DMS114 treated with DMSO at 0.1 percent for 48 hours (cell line): Measurements from ENCODE around the gene LIG1.
"Not testable (repeated sequence)": the region's sequence is repeated elsewhere in the genome, so short reads cannot be mapped to it uniquely, and the experiment has no call there.

ENCODE experiments used
- DNase-seq: peaks from one replicate; lab custom pipeline; 2025; ENCODE audit not compliant: unreplicated experiment; lab: John Stamatoyannopoulos, UW

The LIG1 gene

DNA sequence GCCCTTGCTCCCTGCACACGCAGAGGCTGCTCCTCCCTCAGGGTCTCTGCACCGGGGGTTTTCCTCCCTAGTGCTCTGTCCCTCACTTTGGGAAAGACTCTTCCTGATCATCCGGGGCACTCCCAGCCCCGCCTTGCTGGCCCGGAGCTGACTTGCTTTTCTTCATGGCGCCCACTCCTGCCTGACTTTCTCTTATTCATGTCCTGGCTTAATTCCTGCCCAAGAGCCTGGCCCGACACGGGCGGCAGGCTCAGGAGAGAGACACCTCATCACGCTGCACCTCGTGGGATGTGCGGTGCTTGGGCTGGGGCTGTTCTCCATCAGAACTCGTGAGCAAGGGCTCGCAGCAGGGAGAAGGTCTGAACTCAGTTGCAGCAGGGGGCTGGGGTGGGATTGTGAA, 47.7 kb downstream of the LIG1 start:
- no peak for DNase-seq

DNA sequence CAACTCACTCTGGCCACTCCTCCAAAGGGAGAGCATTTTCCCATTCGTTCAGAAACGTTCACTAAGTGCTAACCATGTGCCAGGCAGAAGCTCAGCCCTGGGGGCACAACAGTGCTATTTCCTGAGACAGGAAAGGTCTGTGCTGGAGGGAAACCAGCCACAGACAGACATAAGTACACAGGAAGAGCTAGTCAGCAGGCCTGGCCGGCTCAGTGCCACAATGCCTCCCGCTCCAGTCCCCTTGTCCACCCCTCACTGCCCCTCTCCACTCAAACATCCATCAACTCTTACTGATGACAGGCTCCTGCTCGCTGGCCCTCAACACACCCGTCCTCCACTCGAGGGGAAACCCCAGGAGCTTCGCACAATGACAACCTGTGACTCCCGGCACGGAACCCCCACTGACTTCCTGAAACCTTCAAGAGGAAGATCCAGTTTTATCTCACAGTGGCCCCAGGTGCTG, 48.2 kb downstream of the LIG1 start:
- DNase-seq, result no peak

DNA sequence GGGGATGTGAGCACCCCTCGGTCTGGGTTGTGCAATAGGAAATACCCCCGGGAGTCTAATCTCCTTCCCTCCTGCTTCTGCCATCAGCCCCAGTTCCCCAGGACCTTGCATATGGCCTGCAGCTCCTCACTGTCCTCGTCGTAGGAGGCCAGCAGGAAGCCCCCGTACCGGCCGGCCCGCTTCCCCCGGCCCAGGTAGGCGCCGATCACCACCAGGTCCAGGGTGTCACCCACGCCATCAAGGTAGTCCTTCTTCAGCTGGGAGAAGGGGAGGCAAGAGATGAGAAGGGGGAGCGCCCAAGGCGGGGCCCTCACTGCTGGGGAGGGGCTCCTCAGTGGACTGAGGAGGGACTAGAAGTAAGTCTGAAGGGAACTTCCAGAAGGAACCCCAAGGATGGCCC, 49.1 kb downstream of the LIG1 start:
- DNase-seq, result no peak

DNA sequence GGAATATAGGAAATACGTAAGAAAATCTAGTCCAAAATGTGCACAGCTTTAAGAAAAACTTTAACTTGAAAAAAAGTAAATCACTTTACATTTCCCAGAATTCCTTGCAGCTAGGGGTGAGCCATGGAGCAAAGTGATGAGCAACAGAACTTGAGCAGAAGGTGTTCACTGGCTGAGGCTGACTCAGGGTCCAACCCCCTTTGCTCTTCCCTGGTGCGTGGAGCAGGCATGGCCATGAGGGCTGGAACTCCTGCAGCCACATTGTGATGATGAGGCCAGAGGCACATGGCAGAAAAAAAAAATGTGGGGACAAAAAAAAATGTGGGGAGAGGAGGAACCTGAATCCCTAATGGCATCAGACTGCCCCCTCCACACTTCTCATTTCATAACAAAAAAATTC, 49.6 kb downstream of the LIG1 start:
- DNase-seq, result no peak

DNA sequence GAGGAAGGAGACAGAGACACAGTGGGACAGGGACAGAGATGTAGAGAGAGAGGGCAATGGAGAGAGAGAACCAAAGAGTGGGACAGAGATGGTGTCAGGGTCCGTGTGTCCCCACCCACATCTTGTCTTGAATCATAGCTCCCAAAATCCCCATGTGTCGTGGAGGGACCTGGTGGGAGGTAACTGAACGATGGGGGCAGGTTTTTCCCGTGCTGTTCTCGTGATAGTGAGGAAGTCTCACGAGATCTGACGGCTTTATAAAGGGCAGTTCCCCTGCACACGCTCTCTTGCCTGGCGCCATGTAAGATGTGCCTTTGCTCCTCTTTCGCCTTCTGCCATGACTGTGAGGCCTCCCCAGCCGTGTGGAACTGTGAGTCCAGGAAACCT, 52.0 kb downstream of the LIG1 start:
- no peak for DNase-seq

DNA sequence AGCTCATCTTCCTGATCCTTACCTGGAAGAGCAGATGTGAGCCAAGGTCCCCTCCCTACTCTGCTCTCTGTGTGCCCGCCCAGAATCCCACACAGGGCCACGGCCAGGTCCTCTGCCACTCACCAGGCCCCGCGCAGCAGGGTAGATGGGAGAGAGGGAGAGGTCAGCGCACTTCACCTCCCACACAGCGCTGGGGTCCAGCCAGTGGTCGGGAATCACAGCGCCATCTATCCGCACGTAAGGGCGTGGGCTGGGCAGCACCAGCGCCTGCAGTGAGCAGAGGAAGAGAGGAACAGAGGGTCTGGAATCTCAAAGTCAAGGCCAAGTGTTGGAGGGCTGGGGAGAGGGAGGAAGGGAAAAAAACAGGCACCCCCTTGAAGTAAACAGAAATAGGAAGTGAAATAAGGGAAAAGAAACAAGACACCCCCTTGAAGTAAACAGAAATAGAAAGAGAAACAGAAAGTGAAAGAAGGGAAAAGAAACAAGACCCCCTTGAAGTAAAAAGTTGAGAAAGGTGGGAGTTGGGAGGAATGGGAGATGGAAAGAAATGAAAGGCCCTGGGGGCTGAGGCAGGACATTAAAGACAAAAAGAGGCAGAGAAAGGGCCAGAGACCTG, 52.5 kb downstream of the LIG1 start:
- DNase-seq, result no peak

DNA sequence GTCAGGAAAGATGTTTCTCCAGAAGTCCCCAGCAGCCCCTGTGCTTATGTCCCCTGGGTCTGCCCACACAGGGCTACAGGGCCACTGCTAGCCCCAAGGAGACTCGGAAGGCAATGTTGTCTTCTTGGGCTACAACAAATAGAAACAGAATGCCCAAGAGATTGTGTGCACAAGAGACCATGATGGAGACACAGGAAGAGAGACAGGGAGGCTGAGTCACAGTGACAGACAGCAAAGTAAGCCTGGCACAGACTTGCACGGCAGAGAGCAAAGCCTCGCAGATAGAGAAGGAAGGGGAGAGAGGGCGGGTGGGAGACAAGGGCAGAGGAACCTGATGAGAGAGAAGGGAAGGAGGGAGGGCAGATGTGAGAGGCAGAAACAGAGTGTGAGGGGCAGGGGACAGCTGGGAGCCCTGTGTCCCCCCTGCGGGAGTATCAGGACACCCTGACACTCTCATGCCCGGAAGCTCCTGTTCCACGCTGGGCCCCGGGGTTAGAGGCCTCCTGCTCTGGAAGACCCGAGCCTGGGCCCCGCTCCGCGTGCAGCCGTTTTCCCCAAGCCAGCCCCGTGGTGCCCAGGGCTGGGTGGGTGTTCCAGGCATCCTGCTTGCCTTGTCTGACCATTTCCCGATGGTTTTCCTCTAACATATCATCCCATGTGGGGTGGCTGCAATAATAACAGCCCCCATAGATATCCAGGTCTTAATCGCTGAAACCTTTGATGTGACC, 56.8 kb downstream of the LIG1 start:
- no peak for DNase-seq

DNA sequence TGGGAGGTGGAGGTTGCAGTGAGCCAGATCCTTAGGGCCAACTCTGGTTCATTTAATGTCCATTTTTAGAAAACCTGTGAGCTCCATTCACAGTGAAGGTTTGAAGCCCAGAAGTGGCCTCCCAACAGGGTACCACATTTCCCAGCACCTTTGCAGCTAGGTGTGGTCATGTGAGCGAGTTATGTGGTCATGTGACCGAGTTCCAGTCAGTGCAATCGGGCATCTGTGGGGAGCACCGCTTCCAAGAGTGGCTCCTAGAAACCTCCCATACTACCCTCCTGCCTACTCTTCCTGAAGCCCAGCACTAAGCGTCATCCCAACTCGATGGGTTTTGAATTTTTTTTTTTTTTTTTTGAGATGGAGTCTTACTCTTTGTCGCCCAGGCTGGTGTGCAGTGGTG, 58.9 kb downstream of the LIG1 start:
- no peak for DNase-seq

DNA sequence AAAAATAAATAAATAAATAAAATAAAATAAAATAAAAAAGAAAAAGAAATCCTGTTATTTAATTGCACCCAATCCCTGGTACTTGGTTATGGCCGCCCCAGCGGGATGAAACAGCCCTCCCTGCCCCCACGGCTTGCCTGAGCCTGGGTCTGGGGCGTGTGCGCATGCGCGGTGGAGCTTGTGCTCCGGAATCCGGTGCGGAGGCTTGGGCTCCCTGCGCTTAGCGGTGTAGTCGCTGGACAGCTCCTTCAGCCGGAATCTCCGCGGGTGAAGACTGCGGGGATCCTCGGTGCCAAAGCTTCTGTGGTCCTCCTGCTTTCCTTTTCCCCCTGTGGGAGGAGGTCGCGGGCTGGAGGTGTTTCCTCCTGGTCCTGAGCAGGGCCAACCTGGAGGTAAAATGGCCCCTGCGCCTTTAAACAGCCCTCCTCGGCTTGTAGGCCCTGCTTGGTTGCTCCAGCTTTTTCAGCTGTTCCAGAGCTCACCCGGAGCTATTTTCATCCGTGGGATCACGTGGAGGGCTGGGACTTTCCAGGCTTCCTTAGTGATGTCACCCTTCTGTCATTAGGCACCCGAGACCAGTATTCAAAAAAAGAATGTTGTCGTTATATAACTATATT, 59.7 kb downstream of the LIG1 start, which contains the start of gene PLA2G4C:
PLA2G4C (minus strand) TSS at position 468 of the 617 bp plus-strand sequence. CDS start 4,288 bp downstream, outside the sequence.
- peak; percentile 66 for DNase-seq

DNA sequence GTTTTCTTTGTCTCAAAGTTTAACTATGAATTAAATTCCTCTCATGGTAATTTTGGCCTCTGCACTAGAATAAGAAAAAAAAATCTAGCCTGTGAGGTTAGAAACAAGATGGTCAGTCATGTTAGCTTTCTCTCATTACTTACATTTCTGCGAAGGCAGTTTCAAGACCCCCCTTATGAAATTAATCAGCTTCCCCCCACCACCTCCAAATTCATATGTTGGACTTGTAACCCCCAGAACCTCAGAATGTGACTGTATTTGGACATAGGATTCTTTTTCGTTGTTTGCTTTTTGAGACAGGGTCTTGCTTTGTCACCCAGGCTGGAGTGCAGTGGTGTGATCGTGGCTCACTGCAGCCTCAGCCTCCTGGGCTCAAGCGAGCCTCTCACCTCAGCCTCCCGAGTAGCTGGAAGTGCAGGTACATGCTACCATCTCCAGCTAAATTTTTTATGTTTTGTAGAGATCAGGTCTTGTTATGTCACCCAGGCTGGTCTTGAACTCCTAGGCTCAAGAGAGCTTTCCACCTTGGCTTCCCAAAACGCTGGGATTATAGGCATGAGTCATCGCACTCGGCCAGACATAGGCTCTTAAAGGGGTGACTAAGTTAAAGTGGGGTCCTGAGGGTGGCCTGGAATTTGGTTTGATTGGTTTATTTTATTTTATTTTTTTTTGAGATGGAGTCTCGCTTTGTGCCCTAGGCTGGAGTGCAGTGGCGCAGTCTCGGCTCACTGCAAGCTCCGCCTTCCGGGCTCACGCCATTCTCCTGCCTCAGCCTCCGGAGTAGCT, 61.0 kb downstream of the LIG1 start:
- DNase-seq, result no peak

DNA sequence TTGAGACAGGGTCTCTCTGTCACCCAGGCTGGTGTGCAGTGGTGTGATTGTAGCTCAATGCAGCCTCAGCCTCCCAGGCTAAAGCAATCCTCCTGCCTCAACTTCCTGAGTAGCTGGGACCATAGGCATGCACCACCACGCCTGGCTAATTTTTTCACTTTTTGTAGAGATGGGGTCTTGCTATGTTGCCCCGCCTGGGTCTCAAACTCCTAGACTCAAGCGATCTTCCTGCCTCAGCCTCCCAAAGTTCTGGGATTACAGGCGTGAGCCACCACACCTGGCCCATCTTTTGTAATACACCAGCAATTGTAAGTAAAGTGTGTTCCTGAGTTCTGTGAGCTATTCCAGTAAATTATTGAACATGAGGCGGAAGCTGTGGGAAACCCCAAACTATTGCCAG, 66.2 kb downstream of the LIG1 start:
- DNase-seq, result no peak

DNA sequence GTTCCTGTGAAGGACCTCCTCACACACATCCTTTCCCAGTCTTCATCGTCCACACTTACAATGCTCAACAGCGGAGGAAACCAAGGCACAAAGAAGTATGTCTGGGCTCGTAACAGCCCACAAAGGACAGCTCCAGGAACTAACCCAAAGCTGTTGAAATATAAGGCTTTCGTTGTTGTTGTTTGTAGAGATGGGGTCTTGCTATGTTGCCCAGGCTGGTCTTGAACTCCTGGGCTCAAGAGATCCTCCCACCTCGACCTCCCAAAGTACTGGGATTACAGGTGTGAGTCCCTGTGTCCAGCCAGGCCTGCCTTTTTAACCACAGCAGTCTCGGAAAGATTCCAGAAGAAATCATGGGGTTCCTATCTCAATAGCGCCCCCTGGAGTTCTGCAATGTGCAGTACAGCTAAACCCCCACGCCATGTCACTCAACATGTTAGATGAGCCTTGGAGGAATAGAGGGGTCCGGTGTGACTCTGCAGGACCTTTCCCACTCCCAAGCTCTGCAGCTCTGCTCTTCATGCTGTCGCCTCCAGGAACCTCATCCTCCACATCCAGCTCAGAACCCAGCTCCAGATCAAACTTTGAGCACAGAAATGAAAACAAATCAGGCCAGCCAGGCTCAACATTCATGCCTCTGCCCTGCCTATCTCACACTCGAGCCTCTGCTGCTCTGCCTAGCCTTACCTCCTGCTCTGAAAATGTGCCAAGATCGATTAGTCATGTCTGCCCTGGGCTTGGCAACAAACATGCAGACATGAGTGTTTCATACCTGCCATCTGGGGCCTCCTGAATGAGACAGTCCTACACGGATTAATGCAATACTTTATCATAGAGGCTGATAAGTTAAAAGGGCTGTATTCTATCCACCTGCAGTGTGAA, 67.0 kb downstream of the LIG1 start:
- DNase-seq, result no peak

DNA sequence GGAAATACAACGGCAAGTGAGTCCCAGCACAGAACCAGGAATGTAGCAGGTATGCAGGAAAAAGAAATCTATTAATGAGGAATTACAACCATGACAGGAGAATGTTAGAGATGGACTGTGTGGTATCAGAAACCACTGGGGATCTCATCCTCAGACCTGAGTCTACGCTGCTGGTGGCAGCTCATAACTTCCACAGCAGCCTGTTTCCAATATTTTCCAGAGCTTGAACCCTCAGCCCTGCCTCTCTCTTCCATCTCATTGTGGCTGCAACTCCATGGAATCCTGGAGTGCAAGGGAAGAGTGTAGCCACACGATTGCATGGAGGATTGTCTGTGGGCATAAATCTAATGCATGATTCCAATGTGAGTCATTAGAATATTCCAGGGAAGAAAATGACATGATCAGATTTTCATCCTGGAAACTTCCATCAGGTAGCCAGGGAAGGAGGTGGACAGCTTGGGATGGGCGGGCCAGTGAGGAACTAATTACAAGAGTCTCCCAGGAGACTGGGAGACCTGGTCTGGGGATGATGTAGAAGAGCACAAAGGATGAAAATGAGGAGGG, 74.5 kb downstream of the LIG1 start:
- no peak for DNase-seq

DNA sequence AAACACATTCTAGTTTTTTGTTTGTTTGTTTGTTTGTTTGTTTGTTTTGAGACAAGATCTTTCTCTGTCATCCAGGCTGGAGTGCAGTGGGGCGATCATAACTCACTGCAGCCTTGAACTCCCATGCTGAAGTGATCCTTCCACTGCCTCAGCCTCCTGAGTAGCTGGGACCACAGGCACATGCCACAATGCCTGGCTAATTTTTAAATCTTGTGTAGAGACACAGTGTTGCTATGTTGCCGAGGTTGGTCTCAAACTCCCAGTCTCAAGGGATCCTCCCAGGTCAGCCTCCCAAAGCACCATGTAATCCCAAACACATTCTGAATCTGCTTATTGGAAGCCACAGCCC, 75.3 kb downstream of the LIG1 start:
- DNase-seq, result no peak

DNA sequence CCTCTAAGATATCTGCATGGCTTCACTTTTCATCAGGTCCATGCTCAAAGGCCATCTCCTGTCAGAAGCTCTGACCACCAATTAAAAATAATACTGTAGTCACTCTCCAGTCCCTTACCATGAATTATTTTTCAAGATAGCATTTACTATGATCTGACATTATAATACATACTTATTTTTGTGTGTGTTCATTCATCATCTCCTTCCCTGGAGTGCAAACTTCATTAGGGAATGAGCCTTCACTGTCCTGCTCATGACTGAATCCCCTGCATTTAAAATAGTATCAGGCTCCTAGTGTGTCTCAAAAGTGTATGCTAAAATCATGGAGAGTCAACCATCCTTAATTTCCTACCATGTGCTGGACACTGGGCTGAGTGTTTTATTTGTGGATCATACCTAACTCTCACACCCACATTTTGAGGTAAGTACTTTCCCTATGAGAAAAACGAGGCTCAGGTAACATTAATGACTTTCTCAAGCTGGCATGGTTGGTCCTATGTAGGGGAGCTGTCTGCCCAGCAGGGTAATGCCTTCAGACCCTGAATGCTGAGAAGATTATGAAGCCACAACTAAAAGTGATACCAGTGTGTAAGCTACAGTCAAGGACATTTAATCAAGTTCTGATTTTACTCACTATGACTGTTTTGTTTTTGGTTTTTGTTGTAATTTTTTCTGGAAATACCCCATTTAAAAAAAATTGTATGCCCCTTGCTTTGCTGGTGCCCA, 75.9 kb downstream of the LIG1 start:
- DNase-seq, result no peak

DNA sequence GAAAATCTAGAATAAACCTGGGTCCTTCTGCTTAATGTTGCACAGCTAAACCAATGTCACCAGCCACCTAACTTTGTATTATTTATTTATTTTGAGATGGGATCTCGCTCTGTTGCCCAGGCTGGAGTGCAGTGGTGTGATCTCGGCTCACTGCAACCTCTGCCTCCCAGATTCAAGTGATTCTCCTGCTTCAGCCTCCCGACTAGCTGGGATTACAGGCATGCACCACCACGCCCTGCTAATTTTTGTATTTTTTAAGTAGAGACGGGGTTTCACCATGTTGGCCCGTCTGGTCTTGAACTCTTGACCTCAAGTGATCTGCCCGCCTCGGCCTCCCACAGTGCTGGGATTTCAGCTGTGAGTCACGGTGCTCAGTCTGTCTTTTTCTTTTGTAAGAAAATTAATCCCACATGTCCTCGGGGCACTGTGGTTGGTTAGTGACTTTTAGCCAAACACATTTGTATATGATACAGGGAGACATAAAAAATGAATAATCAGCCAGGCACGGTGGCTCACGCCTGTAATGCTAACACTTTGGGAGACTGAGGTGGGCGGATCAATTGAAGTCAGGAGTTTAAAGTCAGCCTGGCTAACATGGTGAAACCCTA, 78.9 kb downstream of the LIG1 start:
- DNase-seq, result not testable (repeated sequence)

DNA sequence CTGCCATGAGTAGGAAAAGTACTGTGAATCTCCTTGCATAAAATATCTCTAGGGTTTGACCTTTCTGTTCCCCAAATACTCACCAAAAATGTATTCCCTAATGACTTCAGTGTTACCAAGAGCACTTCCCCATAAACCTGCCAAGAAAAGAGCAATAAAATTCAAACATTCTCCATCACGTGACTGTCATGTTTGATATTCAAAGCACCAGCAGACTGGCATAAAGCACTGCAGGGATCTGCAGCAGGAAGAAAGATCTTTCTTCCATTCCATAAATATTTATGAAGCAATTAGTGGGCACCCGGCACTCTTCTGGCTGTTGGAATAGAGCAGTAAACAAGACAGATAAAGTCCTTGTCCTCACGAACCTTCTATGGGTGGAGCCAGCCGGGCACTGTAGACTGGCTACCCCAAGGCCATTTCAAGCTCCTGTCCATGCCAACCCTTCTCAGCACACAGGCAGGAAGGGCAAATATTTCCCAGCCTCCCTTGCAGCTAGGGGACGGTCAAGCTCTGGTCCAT, 79.8 kb downstream of the LIG1 start:
- no peak for DNase-seq

DNA sequence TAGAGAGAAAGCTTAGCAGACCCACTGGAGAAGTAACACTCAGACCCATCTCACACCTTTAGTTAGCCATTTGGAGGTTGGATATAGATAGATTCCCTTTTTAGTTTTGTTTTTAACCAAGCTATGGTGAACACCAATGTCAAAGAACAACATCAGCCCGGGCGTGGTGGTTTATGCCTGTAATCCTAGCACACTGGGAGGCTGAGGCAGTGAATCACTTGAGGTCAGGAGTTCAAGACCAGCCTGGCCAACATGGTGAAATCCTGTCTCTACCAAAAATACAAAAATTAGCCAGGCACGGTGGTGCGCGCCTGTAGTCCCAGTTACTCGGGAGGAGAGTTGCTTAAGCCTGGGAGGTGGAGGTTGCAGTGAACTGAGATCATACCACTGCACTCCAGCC, 81.2 kb downstream of the LIG1 start:
- not testable (repeated sequence) for DNase-seq
